ENCODE results near the gene GALR3.

- no peak for TF ChIP-seq REST (IDR thresholded peaks at IDR 0.05; ENCODE audit: insufficient replicate concordance, low read depth)
- peak; percentile 84 for TF ChIP-seq CTCF (IDR thresholded peaks at IDR 0.05; ENCODE audit: insufficient read depth, low read length)
- TF ChIP-seq SPI1 (IDR thresholded peaks at IDR 0.05; ENCODE audit: borderline replicate concordance, low read depth) = no peak
Measured at GRCh38 chr22:37817705-37818408, 5.3 kb upstream of the GALR3 start.

Data from HL-60 (cell line).